Measurements from ENCODE around the gene CCDC102A. TPM values are rescaled to one million over a fixed set of nuclear protein-coding genes. Genes with fewer than 3 reads are reported as not detected.

The CCDC102A gene
- total RNA-seq, 3 donors from 2014 or later, result 1.2 to 16.2 (median 2.5) TPM

DNA sequence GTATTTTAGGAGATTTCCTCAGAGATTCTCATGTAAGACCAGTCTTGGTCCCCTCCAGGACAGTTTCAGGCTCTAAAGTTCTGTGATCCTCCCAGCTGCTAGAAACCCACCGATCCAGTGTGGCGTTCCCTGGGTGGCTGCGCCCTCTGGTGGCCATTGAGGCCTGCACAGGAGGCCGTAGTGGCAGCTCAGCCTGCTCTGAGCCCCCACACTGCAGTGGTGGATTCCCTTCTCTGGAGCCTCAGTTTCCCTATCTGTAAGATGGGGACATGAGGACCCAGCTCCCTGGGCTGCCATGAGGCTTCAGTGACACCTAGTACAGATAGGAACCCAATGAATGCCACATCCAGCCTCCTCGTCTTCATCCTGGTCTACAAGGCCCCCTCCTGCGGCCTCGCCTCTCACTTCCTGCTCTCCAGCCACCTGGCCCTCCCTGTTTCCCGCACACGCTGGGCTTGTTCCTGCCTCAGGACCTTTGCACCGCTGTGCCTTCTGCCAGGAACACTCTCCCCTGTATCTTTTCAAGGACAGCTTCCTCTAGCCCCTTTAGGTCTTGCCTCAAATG is 16.5 kb downstream of the CCDC102A start:
- DNase-seq (peak; percentile 74 to 88 (median 85)), ATAC-seq (peak; percentile 85)
- intact Hi-C loops (cut with DNase I, micrococcal nuclease), result loop anchor here in 1 of 2 donors (2.0 to 10.0 kb wide), 2 partner anchors 101 to 215 kb away; no protein-coding TSS in a partner anchor
- no peaks in the 10 kb centered on the region for H3K36me3 ChIP-seq (ENCODE audit: low read depth)
- no peaks in the 10 kb centered on the region for H3K9me3 ChIP-seq
- no peaks in the 10 kb centered on the region for H3K4me1 ChIP-seq (ENCODE audit: low read depth)
- TF ChIP-seq, protein P1, sequence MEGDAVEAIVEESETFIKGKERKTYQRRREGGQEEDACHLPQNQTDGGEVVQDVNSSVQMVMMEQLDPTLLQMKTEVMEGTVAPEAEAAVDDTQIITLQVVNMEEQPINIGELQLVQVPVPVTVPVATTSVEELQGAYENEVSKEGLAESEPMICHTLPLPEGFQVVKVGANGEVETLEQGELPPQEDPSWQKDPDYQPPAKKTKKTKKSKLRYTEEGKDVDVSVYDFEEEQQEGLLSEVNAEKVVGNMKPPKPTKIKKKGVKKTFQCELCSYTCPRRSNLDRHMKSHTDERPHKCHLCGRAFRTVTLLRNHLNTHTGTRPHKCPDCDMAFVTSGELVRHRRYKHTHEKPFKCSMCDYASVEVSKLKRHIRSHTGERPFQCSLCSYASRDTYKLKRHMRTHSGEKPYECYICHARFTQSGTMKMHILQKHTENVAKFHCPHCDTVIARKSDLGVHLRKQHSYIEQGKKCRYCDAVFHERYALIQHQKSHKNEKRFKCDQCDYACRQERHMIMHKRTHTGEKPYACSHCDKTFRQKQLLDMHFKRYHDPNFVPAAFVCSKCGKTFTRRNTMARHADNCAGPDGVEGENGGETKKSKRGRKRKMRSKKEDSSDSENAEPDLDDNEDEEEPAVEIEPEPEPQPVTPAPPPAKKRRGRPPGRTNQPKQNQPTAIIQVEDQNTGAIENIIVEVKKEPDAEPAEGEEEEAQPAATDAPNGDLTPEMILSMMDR (IDR thresholded peaks at IDR 0.05), result peak; percentile 97
- H3K4me3 ChIP-seq, result no peak overlapping the region

DNA sequence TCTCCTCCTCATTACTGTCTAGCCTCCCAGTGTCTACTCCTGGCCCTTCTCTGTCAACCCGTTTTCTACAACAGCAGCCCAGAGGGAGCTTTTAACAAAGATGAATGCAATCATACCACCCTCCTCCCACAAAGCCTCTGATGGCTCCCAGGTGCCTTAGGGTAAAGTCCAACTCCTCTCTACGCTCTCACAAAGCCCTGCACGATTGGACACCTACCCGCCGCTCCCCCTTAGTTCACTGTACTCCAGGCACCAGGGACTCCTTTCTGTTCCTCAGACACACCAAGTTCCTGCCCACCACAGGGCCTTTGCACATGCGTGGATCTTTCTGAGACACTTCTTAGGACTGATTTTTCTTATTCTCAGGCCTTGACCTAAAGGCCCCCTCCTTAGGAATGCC is 17.4 kb downstream of the CCDC102A start:
- Histone ChIP-seq H3K9me3 (no peaks in the 10 kb centered on the region), H3K36me3 (ENCODE audit: low read depth) (no peaks in the 10 kb centered on the region), H3K4me3 (no peak overlapping the region), H3K4me1 (ENCODE audit: low read depth) (no peaks in the 10 kb centered on the region)
- intact Hi-C loops (cut with DNase I, micrococcal nuclease), result loop anchor here in 1 of 2 donors (2.0 kb wide), 1 partner anchor 100 kb away; no protein-coding TSS in a partner anchor
- TF ChIP-seq, protein P1 (IDR thresholded peaks at IDR 0.05), result no peak
- peak; percentile 56 for ATAC-seq
- no peak for DNase-seq

DNA sequence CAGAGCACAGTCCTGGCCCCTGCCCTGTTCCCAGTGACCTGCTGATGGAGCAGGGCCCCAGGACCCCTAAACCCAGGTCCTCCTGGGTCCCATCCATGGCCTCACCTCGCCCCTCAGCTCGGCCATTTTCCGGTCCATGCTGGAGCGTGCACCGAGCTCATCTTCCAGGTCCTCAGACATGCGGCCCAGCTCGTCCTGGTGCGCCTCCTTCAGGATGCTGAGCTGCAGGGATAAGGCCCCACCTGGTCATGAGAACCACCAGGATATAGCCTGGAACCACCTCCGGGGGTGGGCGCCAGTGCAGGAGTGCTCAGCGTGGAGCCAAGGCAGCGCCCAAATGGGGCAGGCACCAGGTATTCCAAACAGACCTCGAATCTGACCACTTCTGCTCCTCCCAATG is 17.9 kb downstream of the CCDC102A start:
- ATAC-seq (no peak), DNase-seq (no peak)
- no peak overlapping the region for H3K4me3 ChIP-seq
- H3K4me1 ChIP-seq (ENCODE audit: low read depth), result no peaks in the 10 kb centered on the region
- no peaks in the 10 kb centered on the region for H3K9me3 ChIP-seq
- H3K36me3 ChIP-seq (ENCODE audit: low read depth), result no peaks in the 10 kb centered on the region
- TF ChIP-seq, protein P1 (IDR thresholded peaks at IDR 0.05), result no peak
- intact Hi-C loops (cut with DNase I, micrococcal nuclease), result loop anchor here in 1 of 2 donors (2.0 kb wide), 1 partner anchor 100 kb away; no protein-coding TSS in a partner anchor

DNA sequence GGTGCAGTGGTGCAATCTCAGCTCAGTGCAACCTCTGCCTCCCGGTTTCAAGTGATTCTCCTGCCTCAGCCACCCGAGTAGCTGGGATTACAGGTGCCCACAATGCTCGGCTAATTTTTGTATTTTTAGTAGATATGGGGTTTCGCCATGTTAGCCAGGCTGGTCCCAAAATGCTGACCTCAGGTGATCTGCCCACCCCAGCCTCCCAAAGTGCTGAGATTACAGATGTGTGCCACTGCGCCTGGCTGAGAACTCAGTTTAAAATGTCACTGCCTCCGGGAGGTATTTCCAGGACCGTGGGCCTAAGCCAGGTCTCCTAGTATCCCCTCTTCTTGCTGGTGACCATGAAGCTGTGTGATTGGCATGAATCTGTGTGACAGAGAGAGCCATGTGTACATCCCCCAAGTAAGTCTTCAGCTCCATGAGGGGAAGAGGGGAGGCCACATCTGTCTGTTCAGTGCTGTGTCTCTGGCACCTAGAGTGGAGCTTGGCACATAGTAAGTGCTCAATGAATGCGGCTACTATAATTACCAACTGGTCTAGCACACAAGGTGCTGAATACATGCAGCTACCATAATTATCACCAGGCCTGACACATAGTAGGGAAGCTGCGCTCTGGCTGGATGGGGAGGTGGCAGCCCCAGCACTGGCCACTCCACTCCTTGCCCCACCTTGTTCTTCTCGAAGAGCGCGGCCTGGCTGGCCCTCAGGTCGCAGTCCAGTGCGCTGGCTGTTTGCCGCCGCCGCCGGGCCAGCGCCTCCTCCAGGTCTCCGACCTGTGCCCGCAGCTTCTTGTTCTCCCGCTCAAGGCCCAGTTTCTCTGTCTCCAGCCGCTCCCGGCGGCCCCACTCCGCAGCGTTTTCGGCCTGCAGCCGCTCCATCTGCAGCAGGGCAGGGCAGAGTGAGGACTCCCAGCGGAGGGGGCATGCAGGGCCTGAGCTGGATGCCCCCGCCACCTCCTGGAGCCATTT is 18.7 kb downstream of the CCDC102A start:
- Histone ChIP-seq H3K9me3 (no peaks in the 10 kb centered on the region), H3K4me3 (no peak overlapping the region), H3K4me1 (ENCODE audit: low read depth) (no peaks in the 10 kb centered on the region), H3K36me3 (ENCODE audit: low read depth) (no peaks in the 10 kb centered on the region)
- TF ChIP-seq, protein P1 (IDR thresholded peaks at IDR 0.05), result no peak
- ATAC-seq (no peak), DNase-seq (no peak)
- intact Hi-C loops (cut with DNase I, micrococcal nuclease), result loop anchor here in 1 of 2 donors (2.0 kb wide), 1 partner anchor 99 kb away; no protein-coding TSS in a partner anchor

DNA sequence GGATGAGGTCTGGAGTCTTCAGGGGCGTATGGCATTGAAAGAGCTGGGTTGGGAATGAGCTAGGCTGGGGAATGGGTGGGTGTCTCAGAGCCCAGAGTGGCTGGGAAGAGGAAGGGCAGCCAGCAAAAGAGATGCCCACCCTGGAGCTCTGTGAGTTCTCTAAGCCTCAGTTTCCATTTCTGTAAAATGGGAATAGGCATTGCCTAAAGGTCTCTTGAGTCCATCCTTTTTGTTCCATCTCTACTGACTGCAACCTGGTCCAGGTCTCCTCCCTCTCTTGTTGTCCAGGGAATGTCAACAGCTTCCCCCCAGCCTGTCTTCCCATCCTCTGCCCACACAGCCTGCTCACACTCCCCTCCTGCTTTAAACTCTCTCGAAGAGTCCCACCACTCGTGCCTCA is 19.6 kb downstream of the CCDC102A start:
- no peaks in the 10 kb centered on the region for H3K9me3 ChIP-seq
- intact Hi-C loops (cut with DNase I, micrococcal nuclease), result no loop called here
- H3K36me3 ChIP-seq (ENCODE audit: low read depth), result no peaks in the 10 kb centered on the region
- DNase-seq (no peak), ATAC-seq (no peak)
- H3K4me1 ChIP-seq (ENCODE audit: low read depth), result no peaks in the 10 kb centered on the region
- TF ChIP-seq, protein P1 (IDR thresholded peaks at IDR 0.05), result no peak
- no peak overlapping the region for H3K4me3 ChIP-seq
